Measurements from ENCODE around the gene ZNF710.

Gene ZNF710

GRCh38 chr15:90009301-90010022 is 8.3 kb downstream of the ZNF710 start:
- peak in 1 of 42 donors; percentile 17 for DNase-seq
- intact Hi-C loops (cut with DNase I): loop anchor here (10.0 kb wide), 2 partner anchors 55 to 115 kb away; partner anchors contain the start of gene AP3S2

GRCh38 chr15:90011705-90012104 is 10.6 kb downstream of the ZNF710 start:
- peak in 1 of 42 donors; percentile 2 for DNase-seq
- intact Hi-C loops (cut with DNase I): no loop called here

- intact Hi-C loops (cut with DNase I): no loop called here
Measured at GRCh38 chr15:90013503-90013937, 12.4 kb downstream of the ZNF710 start.

GRCh38 chr15:90015294-90015693 is 14.2 kb downstream of the ZNF710 start:
- intact Hi-C loops (cut with DNase I): no loop called here
- peak in 1 of 42 donors; percentile 11 for DNase-seq

More at GRCh38 chr15:90013503-90013937, 12.4 kb downstream of the ZNF710 start:
- peak in 1 of 42 donors; percentile 17 for DNase-seq

- peak in 2 of 42 donors; percentile 3 to 10 for DNase-seq
- intact Hi-C loops (cut with DNase I): no loop called here
Measured at GRCh38 chr15:90015749-90016148, 14.6 kb downstream of the ZNF710 start.

- intact Hi-C loops (cut with DNase I): no loop called here
- peak in 4 of 42 donors; percentile 1 to 11 (median 6) for DNase-seq
Measured at GRCh38 chr15:90016721-90017120, 15.6 kb downstream of the ZNF710 start.

- intact Hi-C loops (cut with DNase I): no loop called here
- DNase-seq: peak in 5 of 42 donors; percentile 6 to 41 (median 22)
Measured at GRCh38 chr15:90018216-90018831, 17.2 kb downstream of the ZNF710 start.

GRCh38 chr15:90019611-90020010 is 18.5 kb downstream of the ZNF710 start:
- intact Hi-C loops (cut with DNase I): no loop called here
- DNase-seq: peak in 5 of 42 donors; percentile 6 to 38 (median 15)

GRCh38 chr15:90020021-90020735 is 19.1 kb downstream of the ZNF710 start:
- peak in 11 of 42 donors; percentile 23 to 54 (median 42) for DNase-seq
- intact Hi-C loops (cut with DNase I): no loop called here

GRCh38 chr15:90020936-90021507 is 19.9 kb downstream of the ZNF710 start:
- intact Hi-C loops (cut with DNase I): no loop called here
- peak in 4 of 42 donors; percentile 1 to 23 (median 12) for DNase-seq

GRCh38 chr15:90022345-90022744 is 21.2 kb downstream of the ZNF710 start:
- DNase-seq: peak in 6 of 42 donors; percentile 1 to 25 (median 4)
- intact Hi-C loops (cut with DNase I): no loop called here

GRCh38 chr15:90022905-90023700 is 22.0 kb downstream of the ZNF710 start:
- intact Hi-C loops (cut with DNase I): no loop called here
- DNase-seq: peak in 13 of 42 donors; percentile 10 to 79 (median 48)

- intact Hi-C loops (cut with DNase I): no loop called here
Measured at GRCh38 chr15:90024406-90024805, 23.3 kb downstream of the ZNF710 start.

GRCh38 chr15:90025489-90026033 is 24.4 kb downstream of the ZNF710 start:
- intact Hi-C loops (cut with DNase I): no loop called here
- peak in 1 of 42 donors; percentile 1 for DNase-seq

More at GRCh38 chr15:90024406-90024805, 23.3 kb downstream of the ZNF710 start:
- peak in 4 of 42 donors; percentile 8 to 32 (median 24) for DNase-seq

- peak in 2 of 42 donors; percentile 3 to 6 for DNase-seq
- intact Hi-C loops (cut with DNase I): no loop called here
Measured at GRCh38 chr15:90028376-90028944, 27.3 kb downstream of the ZNF710 start.

GRCh38 chr15:90029024-90029423 is 27.9 kb downstream of the ZNF710 start:
- peak in 2 of 42 donors; percentile 0 to 17 for DNase-seq
- intact Hi-C loops (cut with DNase I): no loop called here

- intact Hi-C loops (cut with DNase I): no loop called here
- DNase-seq: peak in 3 of 42 donors; percentile 18 to 38 (median 26)
Measured at GRCh38 chr15:90030376-90030775, 29.3 kb downstream of the ZNF710 start.

Data from head of caudate nucleus (tissue), 42 donors.